GM21515 (cell line): ENCODE measurements around the gene SNRPA1.
"Not testable (repeated sequence)": the region's sequence is repeated elsewhere in the genome, so short reads cannot be mapped to it uniquely, and the experiment has no call there.

Experiments
- ATAC-seq: cut with Tn5 transposase; IDR thresholded peaks from one replicate; pipeline ENCODE4 v1.9.1; 2021; ENCODE audit not compliant: unreplicated experiment

SNRPA1 gene

DNA sequence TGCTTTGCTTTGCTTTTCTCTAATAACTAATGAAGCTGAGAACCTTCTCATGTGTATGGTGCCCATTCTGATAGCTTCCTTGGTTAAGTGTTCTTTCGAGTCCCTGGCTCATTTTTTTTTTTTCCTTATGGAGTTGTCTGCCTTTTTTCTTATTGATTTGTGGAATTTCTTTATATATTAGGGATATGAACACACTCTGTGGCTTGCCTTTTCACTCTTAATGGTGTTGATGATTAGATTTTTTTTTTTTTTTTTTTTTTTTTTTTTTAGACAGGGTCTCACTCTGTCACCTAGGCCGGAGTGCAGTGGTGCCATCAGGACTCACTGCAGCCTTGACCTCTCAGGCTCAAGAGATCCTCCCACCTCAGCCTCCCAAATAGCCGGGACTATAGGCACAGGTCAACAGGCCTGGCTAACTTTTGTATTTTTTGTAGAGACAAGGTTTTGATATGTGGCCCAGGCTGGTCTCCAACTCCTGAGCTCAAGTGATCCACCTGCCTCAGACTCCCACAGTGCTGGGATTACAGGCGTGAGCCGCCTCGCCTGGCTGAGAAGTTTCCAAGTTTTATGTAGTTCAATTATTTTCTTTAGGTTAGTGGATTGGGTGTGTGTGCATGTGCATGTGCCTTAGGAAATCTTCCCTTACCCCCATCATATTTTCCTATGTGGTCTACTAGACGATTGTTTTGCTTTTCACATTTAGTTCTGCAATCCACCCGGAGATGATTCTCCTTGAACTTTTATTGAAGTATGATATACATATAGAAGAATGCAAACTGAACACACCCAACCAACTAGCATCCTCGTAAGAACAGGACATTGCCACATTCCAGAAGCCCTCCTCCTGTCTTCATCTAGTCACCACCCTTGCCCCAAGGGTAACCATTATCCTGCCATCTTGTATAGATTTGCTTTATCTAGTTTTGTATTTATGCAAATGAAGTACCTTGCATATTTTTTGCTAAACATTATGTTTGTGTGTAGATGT lies 1.7 kb upstream of the SNRPA1 start:
- no peak for ATAC-seq

- ATAC-seq, result no peak
Observed at GRCh38 chr15:101295607-101296161, 636 bp upstream of the SNRPA1 start.

- no peak for ATAC-seq
Observed at GRCh38 chr15:101293122-101293521, 1.9 kb downstream of the SNRPA1 start.

GRCh38 chr15:101288905-101289513 lies 6.0 kb downstream of the SNRPA1 start:
- ATAC-seq, result no peak

DNA sequence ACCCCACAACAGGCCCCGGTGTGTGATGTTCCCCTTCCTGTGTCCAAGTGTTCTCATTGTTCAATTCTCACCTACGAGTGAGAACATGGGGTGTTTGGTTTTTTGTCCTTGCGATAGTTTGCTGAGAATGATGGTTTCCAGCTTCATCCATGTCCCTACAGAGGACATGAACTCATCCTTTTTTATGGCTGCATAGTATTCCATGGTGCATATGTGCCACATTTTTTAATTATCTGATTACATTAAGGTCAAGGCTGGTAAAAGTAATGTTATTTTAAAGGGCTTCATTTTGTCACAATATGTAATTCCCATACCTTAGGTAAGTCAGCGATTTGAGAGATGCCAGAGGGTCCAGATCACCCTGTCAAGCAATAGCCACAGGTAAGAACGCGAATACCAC lies 7.7 kb downstream of the SNRPA1 start:
- not testable (repeated sequence) for ATAC-seq

DNA sequence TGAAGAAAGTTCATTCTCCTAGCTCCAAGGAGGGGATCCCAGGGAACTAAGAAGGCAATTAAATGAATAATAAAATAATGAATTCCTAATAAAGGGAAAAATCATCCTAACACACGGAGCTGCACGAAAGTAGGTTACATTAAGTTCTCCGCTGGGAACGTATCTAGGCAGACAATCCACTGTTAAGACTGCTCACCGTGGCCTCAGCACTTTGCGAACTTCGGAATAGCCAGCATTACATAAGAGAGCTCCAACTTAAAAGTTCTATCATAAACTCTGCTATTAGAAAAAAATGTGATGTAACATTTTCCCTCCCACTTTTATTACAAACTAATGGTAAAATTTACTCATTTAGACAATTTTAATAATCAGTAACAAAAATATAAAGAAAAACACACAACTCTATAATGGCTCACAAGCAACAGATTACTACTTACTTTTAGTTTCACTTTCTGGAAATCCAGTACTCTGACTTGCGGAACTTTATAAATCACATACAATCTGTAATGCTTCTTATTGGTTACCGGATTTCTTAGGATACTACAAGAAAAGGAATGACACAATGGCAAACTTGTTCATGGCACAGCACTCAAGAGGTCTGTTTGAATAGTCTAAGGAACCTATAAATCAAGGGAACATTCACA lies 8.5 kb downstream of the SNRPA1 start:
- no peak for ATAC-seq

- ATAC-seq, result no peak
Observed at GRCh38 chr15:101283931-101284330, 11.1 kb downstream of the SNRPA1 start.

- no peak for ATAC-seq
Observed at GRCh38 chr15:101280007-101280406, 15.0 kb downstream of the SNRPA1 start.

DNA sequence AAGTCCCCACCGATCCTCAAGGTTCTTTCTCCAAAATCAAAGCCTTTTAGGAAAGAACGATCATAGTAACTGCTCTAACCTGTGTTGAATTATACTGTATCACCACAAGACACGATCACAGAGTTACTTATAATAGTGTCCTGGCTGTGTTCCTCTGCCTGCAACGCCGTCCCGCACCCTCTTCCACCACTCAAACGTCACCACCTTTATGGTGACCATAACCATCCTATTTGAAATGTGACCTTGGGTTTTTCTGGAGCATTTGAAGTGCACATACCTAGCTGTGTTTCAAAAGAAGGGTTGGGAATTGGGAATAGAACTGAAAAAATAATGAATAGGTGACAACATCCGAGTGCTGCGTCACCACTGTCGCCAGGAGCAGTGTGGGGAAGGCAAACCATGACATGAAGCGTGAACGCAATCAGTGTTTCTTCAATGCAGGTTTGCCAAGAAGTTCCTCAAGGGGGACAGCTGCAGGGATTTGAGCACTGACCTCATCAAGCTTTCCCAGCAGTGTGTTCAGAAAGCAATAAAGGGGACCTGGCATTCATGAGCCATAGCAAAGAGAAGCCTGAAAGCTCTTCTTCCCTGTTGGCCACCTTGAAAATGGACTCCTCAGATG lies 17.0 kb downstream of the SNRPA1 start:
- no peak for ATAC-seq

DNA sequence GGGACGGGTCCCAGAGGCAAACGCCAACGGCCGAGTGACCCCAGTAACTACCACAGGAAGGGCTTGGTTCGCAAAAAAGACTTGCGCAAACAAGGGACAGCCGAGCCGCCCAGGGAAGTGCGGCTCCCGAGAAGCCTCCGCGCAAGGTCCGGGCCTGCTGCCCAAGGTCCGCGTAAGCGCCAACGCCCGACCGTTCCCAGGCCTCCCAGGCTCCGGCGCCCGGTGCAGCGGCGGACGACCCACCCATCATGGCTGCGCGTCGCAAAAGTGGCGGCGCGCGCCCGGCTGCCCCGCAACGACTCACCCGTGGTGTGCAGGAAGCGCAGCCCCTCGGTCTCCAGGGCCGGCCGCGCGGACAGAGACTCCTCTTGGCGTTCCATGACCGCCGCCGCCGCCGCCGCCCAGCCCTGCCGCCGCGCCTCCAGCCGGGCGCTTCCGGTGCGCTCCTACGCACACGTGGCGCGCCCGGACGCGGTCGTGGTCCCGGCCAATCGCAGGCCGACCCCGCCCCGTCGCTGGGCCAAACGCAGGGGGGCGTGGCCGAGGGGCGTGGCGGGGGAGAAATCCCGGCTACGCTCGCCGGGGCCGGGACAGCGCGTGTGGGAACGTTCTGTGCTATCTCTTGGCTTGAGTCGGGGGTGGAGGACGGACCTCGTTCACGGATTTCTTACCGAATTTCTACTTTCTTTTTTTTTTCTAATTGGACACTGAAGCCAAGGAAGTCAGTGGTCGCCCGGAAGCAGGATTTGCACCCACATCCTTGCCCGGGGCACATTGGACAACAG lies 17.8 kb downstream of the SNRPA1 start, which contains the start of gene SELENOS:
TSS of gene SELENOS (minus strand) at position 448 of the 785 bp plus-strand sequence. CDS start at position 380, 68 bp downstream.
- peak; percentile 89 for ATAC-seq

- ATAC-seq, result peak; percentile 44
Observed at GRCh38 chr15:101276501-101277037, 18.5 kb downstream of the SNRPA1 start.

DNA sequence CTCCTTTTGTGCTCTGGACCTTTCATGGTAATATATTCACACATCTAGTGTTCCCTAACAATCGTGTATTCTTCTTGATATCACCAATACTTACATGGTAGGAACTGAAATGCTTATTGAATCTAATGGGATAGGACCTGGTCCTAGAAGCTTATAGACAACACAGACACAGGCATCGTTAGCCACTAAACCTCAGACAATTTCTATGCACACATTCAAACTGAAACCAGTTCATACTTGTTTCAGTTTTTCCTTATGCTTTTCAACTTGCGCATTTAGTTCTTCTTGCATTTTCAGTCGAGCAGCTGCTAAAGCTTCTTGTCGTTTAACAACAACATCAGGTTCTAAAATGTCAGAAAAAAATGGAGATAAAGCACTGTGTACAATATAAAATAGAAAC lies 20.0 kb downstream of the SNRPA1 start:
- ATAC-seq, result peak; percentile 36

- no peak for ATAC-seq
Observed at GRCh38 chr15:101273534-101273933, 21.5 kb downstream of the SNRPA1 start.

- ATAC-seq, result no peak
Observed at GRCh38 chr15:101272584-101272983, 22.5 kb downstream of the SNRPA1 start.

DNA sequence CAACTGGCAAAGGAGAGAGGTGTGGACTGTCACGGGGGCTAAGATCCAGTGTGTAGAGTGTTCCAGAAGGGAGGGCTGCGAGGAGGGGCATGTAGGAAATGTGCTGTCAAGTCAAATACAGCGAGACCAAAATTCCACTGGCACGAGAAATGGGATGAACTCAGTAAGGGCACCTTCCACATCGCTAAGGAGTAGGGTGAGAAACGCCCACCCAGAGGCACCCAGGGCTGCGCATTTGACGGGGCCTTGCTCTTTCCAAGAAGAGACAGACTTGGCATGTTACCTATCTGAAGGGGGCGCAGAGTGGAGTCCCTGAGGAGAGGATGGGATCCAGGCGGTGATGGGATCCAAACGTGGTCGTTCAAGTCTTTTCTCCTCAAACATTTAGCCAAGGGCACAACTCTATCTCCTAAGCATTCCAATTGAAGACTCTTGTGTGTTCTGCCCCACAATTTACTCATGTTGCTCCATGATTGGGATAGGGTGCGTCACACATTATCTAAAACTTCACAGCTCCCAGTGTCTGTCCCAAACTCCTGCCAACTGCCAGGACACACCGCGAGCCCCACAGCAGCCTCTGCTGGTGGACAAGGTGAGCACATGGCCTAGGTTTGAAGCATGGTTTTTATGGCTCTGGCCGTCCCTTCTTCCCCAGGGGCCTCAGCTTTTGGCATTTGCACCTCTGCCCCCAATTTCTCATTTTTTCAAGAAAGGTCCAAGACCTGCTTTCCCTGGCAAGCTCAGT lies 25.4 kb downstream of the SNRPA1 start:
- no peak for ATAC-seq

DNA sequence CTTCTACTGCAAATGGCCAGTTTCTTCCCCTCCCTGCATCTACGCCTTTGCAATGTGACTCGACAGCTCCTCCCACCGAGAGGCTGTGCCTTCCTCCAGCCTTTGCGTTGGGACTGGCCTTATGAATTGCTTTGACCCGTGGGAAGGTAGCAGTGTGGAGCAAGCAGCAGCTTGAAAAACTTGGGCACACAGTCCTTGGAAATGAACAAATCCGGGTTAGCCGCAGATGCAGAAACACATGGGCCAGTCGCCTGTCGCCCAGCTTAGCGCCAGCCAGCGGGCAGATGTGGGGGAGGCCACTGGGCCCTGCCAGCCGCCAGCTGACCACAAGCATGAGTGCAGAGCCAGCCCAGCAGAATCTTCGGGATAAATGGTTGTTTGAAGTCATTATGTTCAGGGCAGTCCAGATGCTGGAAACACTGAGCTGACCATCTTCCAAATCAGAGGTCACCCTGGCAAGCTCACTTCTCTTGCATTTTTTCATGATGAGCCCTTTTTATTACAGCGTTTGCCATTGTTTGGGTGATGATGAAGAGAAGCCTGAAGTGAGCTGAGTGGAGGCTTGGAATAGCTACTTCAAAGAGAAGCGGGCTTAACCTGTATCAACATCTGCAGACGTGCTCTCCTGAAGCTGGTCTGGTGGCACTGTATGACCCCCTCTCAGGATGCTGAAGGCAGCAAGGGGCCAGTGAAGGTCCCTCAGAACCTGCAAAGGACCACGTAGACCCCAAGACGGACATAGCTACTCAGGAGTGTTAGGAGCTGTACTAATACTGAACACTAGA lies 27.5 kb downstream of the SNRPA1 start:
- ATAC-seq, result no peak

DNA sequence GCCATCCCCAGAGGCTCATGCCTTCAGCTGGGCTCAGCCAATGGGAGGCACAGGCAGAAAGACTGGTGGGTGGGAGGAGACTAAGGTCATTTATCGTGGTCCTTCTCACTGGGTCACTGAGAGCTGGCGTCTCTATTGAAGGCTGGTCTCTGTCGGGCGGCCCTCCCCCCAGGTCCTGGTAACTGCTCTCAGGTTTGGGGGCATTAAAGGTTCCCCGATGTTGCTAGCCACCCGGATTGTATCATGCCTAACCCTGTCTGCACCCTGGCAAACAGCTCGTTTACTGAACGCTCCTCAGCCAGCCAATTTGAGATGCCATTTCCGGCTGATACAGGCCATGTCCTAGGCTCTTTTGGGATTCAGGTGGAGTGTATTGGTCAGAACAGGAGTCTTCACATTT lies 28.3 kb downstream of the SNRPA1 start:
- no peak for ATAC-seq

- no peak for ATAC-seq
Observed at GRCh38 chr15:101266034-101266433, 29.0 kb downstream of the SNRPA1 start.
